HG03060 (cell line): ENCODE data around the gene FRY.

Source experiments
- ATAC-seq: cut with Tn5 transposase; IDR thresholded peaks from one replicate; pipeline ENCODE4 v1.9.1; 2021; ENCODE audit warnings: low read depth, moderate number of reproducible peaks; ENCODE audit not compliant: unreplicated experiment

Gene FRY

DNA sequence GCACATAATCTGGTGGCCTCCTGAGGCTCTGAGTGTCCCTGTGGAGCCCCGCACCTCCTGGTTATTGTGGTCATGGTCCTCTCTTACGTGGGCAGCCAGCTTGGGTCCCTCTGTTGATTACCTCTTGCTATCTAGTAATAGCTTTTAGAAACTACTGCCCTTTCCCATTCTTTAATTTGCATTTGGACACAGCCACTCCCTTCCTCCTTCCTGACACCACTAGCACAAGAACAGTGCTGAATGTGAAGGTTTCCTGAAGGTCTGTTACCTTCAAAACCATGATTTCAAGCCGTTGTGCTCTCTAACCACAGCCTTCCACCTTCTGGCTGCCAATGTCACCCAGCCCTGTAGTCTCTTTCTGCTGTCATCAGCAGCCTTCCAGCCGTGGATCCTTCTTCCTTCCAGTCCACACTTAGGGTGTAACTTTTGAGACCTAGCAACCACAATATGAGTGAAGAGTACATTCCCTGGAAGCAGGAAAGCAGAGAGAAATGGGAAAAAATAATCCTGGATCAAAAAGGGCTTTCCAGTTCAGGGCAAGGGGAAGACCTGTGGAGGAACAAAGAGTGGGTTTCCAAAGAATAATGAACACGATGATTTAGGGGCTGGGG lies 130.9 kb downstream of the FRY start:
- no peak for ATAC-seq

- no peak for ATAC-seq
Observed at GRCh38 chr13:32164622-32165268, 133.2 kb downstream of the FRY start.

DNA sequence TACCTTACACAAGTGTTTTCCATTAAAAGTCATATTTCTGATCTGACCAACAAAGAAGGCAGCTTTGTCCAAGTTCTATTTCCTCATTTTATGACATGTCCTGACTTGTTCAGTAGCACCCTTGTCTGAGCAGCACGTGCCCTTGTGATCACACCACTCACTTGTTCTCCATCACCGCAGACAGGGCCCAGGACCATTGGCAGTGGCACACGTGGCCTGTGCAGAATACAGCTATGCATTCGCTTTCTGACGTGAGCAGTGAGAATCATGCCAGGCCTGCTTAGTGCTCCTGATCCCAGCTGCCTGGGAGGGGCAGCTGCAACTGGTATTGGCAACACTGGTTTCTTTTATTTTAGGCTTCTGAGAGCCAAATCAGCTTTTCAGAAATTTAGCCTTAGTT lies 134.2 kb downstream of the FRY start:
- ATAC-seq: no peak

DNA sequence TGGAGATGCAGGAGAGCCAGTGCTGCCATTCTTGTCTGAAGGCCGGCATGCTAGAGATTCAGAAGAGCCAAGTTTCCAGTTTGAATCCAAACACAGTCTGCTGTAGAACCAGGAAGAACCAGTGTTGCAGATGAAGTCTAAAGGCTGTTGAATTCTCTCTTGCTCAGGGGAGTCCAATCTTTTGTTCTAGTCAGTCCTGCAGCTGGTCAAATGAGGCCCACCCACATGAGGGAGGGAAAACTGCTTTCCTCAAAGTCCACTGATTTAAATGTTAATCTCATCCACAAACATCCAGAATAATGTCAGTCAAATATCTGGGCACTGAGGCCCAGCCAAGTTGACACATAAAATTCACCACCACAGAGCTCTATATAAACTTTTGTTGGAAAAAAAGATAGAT lies 136.6 kb downstream of the FRY start:
- ATAC-seq: no peak

DNA sequence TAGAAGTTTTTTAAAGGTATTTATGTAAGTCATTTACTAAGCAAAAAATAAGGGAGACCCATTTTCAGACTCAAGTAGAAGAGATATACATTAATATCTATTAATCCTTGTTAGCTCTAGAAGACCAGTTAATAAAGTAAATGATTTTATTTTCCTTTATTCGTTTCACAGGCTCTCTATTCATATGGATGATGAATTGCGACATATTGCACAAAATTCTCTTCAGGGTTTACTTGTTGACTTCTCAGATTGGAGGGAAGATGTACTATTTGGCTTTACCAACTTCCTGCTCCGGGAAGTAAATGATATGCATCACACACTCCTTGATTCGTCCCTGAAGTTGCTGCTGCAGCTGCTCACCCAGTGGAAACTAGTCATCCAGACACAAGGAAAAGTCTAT lies 139.3 kb downstream of the FRY start:
- ATAC-seq: no peak

- no peak for ATAC-seq
Observed at GRCh38 chr13:32173881-32174280, 142.3 kb downstream of the FRY start.

DNA sequence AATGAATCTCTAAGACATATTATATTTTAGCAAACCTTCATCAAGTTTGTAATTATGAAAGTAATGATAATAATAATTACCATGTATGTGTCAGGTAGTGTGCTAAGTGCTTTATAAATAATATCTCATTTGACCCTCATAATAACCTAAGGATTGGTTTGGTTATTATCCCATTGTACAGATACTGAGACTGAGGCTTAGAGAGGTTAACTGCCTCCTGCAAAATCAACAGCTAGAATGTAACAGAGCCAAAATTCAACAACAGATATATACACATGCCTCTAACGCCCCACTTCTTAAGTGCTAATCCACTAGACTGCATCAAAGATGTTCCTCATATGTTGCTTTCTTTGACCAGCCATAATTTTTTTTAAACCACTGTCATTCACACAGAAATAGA lies 142.8 kb downstream of the FRY start:
- ATAC-seq: no peak

DNA sequence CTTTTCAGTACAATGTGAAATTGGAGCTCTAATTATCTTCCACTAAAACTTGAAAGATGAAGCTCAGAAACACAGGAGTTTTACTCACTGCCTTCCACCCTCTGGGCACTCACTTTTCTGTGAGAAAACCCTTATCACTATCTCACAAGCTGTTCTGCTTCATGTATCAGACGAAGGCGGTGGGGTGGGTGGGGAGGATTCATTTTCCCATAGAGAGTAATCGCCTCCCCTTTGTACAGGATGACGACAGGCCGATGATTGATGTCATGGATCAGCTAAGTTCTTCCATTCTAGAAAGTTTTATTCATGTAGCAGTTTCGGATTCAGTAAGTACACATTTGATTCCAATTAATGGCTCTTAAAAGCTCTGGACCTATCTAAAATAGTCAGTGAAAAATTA lies 143.7 kb downstream of the FRY start:
- ATAC-seq: no peak

GRCh38 chr13:32175943-32176342 lies 144.4 kb downstream of the FRY start:
- no peak for ATAC-seq

- ATAC-seq: no peak
Observed at GRCh38 chr13:32176696-32177095, 145.1 kb downstream of the FRY start.

GRCh38 chr13:32178763-32179162 lies 147.2 kb downstream of the FRY start:
- ATAC-seq: no peak

GRCh38 chr13:32179708-32180107 lies 148.1 kb downstream of the FRY start:
- no peak for ATAC-seq

- no peak for ATAC-seq
Observed at GRCh38 chr13:32187651-32188050, 156.1 kb downstream of the FRY start.

DNA sequence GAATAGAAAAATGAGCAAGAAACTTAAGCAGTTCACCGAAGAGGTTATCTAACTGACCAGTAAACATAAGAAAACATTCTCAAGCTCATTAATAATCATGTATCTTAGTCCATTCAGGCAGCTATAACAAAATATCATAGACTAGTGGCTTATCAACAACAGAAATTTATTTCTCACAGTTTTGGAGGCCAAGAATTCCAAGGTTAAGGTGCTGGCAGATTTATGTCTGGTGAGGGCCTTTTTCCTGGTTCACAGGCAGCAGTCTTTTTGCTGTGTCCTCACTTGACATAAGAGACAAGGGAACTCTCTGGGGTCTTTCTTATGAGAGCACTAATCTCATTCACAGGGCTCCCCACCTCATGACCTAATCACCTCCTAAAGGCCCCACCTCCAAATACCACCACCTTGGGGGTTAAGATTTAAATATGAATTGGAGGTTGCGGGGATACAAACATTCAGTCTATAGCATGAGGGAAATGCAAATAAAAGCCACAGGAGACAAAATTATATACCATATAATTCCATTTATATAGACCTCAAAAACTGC lies 160.0 kb downstream of the FRY start:
- no peak for ATAC-seq

- ATAC-seq: no peak
Observed at GRCh38 chr13:32195713-32196112, 164.1 kb downstream of the FRY start.

DNA sequence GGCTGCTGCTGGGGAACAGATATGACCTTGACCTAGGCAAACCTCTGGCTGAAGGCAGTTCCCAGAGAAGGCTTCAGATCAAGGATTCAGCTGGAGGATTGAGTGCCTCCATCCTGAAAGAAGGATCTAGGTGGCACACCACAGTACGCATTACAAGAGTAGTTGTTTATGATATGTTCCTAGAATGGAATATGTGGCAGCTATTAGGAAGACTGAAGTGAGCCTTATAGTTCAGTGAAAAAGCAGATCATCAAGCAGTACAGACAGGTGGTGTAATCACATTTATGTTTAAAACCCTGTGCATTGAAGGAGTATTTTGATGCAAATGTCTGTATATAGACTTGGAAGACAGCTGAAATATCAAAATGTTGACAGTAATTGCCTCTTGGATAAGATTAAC lies 167.6 kb downstream of the FRY start:
- no peak for ATAC-seq

GRCh38 chr13:32200741-32201140 lies 169.2 kb downstream of the FRY start:
- ATAC-seq: no peak

DNA sequence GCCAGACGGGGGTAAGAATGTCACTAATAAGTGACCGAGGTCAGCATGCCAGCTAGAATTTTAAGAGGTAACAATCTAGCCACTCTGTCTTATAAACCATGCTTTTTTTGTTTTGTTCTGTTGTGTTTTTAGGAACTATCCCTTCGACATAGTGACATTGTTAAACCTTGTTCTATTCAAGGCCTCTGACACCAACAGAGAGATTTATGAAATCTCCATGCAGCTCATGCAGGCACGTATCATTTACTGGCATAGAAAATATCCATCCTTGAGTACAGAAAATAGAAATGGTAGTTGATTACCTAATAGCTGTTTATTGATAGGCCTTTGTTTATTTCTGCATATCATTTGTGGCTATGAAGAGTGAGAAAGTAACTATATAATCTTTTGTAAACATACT lies 170.2 kb downstream of the FRY start:
- ATAC-seq: no peak

GRCh38 chr13:32202268-32202667 lies 170.7 kb downstream of the FRY start:
- ATAC-seq: no peak

DNA sequence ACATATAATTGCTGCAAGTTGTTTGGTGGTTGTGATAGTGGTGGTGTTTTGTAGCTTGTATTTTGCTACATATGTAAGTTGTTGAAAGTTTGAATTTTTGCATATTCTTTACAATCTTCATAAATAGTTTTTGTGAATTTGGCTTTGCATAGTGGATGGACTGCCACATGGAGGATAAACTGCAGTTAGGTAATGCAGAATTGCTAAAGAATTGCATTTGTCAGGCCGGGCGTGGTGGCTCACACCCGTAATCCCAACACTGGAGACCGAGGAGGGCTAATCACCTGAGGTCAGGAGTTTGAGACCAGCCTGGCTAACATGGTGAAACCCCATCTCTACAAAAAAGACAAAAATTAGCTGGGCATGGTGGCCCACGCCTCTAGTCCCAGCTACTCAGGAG lies 171.6 kb downstream of the FRY start:
- no peak for ATAC-seq

- ATAC-seq: no peak
Observed at GRCh38 chr13:32203736-32204135, 172.2 kb downstream of the FRY start.

GRCh38 chr13:32205431-32206096 lies 174.0 kb downstream of the FRY start:
- no peak for ATAC-seq
